ENCODE measurements around the gene ZNF497.
"Not testable (repeated sequence)": the region's sequence is repeated elsewhere in the genome, so short reads cannot be mapped to it uniquely, and the experiment has no call there.

The ZNF497 gene

DNA sequence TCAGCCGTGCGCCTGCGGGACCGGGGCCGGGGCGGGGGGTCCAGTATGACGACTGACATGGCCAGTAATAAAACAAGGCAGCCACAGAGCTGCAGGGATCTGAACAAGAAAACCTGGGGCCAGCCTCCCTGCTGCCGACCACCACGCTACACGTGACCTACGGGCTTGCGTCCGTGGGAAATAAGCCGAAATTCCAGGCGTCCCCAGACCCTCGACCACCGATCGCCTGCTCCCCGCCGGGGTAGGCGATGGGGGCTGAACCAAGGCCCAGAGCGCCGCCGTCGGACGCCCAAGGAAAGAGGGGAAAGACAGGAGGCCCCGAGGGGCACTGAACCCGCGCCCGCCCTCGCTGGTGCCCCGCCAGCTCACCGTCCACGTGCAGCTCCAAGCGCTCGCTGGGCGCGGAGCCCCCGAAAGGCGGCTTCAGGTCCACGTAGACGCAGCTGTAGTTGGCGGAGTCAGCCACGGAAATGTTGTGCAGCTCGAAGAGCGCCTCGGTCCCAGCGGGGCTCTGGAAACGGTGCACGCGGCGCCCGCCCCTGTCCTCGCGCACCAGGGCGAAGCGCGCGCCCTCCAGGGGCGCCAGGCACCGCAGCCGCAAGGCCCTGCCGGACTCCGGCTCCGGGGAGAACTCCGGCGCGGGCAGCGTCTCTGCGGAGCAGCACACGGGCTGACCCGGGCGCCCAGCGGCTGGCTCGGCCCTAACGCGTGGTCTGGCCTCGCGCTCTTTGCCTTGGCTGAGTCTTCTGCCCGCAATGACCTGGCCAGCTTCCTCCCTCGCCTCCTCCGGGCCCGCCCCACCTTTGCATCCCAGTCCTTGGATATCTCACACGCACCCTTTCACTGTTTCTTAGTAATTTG, 12.3 kb downstream of the ZNF497 start:
- in situ Hi-C loops (cut with MboI; ENCODE audit: low sequenced_read_pairs), result no loop called here

DNA sequence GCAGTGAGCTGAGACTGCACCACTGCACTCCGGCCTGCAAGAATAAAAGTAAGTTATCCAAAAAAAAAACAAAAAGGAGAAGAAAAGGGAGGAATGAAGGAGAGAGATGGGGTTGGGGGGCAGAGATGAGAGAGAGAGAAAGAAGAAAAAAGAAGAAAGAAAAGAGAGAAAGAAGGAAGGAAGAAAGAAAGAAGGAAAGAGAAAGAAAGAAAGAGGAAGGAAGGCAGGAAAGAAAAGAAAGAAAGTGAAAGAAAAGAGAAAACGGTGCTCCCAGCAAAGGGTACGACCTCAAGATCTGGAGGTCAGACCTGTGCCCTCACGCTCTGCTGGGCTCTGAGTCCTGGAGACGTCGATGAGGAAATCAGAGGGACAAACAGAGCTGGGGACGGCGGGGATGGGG, 13.0 kb downstream of the ZNF497 start:
- in situ Hi-C loops (cut with MboI; ENCODE audit: low sequenced_read_pairs), result no loop called here

DNA sequence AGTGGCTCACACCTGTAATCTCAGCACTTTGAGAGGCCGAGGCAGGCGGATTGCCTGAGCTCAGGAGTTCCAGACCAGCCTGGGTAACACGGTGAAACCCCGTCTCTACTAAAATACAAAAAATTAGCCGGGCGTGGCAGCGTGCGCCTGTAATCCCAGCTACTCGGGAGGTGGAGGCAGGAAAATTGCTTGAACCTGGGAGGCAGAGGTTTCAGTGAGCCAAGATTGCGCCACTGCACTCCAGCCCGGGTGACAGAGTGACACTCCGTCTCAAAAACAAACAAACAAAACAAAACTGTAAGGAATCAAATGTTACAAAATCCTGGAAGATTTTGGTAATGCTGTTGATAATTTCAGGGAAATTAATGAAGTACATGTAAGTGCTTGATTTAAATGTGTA, 14.5 kb downstream of the ZNF497 start:
- in situ Hi-C loops (cut with MboI; ENCODE audit: low sequenced_read_pairs), result not testable (repeated sequence)

GRCh38 chr19:58346961-58347929, 15.3 kb downstream of the ZNF497 start:
- in situ Hi-C loops (cut with MboI; ENCODE audit: low sequenced_read_pairs), result no loop called here

DNA sequence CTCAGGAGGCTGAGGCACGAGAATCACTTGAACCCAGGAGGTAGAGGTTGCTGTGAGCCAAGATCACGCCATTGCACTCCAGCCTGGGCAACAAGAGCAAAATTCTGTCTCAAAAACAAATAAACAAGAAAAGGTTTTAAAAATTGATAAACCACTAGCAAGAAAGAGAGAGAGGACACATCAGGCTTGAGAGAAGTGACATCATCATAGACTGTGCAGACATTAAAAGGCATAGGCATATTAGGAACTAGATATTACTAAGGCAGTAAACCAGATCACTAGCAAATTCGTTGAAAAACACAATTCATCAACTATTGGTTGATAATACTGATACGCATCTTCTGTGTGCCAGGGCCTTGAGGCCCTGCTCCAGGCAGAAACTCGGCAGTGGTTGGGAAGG, 17.0 kb downstream of the ZNF497 start:
- in situ Hi-C loops (cut with MboI; ENCODE audit: low sequenced_read_pairs), result no loop called here

DNA sequence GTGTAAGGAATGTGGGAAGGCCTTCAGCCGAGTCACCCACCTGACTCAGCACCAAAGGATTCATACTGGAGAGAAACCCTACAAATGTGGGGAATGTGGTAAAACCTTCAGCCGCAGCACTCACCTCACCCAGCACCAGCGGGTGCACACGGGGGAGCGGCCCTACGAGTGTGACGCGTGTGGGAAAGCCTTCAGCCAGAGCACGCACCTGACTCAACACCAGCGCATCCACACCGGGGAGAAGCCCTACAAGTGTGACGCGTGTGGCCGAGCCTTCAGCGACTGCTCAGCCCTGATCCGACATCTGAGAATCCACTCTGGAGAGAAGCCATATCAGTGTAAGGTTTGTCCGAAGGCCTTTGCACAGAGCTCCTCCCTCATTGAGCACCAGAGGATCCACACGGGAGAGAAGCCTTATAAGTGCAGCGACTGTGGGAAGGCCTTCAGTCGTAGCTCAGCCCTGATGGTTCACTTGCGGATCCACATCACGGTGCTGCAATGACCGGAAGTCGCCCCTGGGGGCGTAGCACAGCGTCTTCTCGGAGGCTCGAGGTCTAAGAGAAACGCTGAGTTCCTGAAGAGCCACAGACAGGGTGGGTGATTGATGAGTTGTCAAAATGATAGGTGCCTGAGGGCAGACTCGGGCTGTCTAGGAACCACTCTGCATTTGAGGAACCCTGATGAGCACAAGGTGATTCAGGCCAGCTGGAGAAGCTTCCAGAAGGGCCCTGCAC, 23.6 kb downstream of the ZNF497 start:
- in situ Hi-C loops (cut with MboI; ENCODE audit: low sequenced_read_pairs), result no loop called here

GRCh38 chr19:58338336-58338735, 24.2 kb downstream of the ZNF497 start:
- in situ Hi-C loops (cut with MboI; ENCODE audit: low sequenced_read_pairs), result no loop called here

DNA sequence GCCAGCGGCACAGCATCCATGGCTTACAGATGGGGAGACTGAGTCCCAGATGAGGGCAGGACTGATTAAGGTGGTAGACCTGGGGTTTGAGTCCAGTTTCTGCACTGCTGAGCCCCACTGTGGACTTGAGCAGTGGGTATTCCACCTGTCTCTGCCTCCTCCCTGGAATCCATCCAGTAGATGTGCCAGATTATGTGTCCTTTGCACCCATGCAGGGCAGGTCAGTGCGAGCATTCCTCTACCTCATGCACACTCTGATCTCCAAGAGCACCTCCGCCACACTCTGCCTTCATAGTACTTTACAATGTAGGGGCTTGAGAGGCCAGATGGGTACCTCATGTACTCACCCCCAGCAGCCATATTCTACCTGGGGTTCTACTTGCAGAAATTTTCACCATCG, 25.7 kb downstream of the ZNF497 start:
- in situ Hi-C loops (cut with MboI; ENCODE audit: low sequenced_read_pairs), result no loop called here

- in situ Hi-C loops (cut with MboI; ENCODE audit: low sequenced_read_pairs), result no loop called here
These were observed 26.3 kb downstream of the ZNF497 start for GRCh38 chr19:58336216-58336615.

GRCh38 chr19:58335630-58336029, 26.9 kb downstream of the ZNF497 start:
- in situ Hi-C loops (cut with MboI; ENCODE audit: low sequenced_read_pairs), result no loop called here

GRCh38 chr19:58334691-58335249, 27.8 kb downstream of the ZNF497 start:
- in situ Hi-C loops (cut with MboI; ENCODE audit: low sequenced_read_pairs), result no loop called here

GRCh38 chr19:58332697-58333096, 29.9 kb downstream of the ZNF497 start:
- in situ Hi-C loops (cut with MboI; ENCODE audit: low sequenced_read_pairs), result no loop called here

GRCh38 chr19:58330458-58330857, 32.1 kb downstream of the ZNF497 start:
- in situ Hi-C loops (cut with MboI; ENCODE audit: low sequenced_read_pairs), result no loop called here

DNA sequence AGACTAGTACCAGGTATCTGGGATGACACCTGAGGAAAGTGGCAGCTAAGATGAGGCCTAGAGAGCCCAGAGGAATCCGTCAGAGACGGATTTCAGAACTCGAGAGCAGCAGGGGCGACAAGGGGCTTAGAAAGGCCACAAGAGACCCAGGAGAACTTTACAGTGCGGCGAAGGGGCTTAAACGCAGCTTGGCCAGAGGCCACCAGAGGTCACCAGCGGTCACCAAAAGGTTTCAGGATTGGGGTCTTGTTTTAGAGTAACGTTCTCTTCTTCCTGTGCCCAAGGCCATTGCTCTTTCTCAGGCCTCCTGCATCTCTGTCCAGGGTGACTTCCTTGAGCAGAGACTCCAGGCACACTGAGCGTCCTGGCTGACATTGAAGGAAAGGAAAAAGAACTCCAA, 33.6 kb downstream of the ZNF497 start:
- in situ Hi-C loops (cut with MboI; ENCODE audit: low sequenced_read_pairs), result no loop called here

DNA sequence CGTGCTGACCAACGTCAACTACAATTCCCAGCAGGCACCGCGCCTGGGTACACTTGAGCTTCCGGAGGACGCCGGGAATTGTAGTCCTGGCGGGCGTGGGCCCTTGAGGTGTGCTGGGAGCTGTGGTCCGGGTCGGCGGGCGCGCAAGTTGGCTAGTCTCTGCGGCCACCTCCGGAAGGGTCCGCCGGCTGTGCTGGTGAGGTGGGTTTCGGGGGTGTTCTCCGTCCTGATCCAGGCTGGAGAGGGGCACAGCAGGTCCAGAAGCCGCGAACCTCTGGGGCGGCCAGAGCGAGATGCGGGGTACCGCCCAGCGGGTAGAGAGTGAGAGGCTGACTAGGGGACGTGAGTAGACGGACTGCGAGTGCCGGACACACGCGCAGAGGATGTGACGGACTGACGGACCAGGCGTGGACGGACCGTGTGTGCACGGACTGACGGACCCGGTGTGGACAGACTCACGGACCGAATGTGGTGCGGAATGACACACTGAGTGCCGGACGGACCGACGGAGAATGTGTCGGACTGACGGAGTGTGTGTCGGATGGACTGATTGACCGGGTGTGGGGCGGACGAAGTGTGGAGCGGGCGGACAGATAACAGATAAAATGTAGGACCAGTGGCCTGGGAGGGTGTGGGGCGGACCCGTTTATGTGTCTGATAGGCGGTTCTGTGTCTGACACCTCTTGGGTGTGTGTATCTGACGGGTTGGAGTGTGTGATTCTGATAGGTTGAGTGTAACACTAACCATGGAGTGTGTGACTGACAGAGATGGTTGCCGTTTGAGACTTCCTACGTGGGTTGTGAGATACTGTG, 35.4 kb downstream of the ZNF497 start, which contains the start of gene ZSCAN22:
Gene ZSCAN22 (plus strand): TSS at position 81 of the 813 bp plus-strand sequence. CDS start 7,809 bp downstream, outside the sequence.
- in situ Hi-C loops (cut with MboI; ENCODE audit: low sequenced_read_pairs), result no loop called here

DNA sequence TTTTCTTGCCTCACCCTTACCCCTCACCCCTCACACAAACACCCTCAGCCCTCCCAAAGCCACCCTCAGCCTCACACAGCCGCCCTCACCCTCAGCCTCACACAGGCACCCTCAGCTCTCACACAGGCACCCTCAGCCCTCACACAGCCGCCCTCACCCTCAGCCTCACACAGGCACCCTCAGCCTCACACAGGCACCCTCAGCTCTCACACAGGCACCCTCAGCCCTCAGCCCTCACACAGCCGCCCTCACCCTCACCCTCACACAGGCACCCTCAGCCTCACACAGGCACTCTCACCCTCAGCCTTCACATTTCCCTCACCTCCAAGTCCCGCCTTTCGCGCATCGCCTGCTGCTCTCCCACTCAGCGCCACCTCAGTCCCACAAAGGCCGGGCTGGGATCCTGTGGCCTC, 36.0 kb downstream of the ZNF497 start:
- in situ Hi-C loops (cut with MboI; ENCODE audit: low sequenced_read_pairs), result no loop called here

DNA sequence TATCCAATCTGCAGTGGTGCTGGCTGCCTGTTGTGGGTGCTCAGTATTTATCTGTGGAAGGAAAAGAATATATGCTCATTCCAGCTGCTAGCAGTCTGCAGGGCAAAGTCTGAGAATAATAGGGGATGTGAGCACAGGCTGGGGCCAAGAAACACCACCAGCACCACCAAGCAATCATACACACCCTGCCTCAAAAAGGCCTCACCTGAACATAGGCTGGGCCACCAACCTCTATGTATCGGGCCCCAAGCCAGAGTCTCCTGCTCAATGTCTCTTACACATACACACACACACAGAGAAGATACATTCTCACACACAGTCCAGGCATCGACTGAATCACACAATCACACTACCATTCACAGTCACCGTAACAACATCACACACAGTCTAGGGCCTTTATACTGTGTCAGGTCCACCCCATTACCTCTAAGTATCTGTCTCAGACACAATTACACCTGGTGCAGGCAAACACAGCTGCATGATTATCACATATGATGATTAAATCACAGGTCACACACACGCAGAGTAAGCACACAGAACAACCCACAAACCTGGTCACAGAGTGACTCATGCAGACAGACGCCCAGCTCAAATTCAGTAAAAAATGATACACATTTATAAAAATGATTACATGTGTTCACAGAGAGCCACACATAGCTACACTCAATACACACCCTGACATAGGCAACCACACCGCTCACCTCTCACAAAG, 37.1 kb downstream of the ZNF497 start:
- in situ Hi-C loops (cut with MboI; ENCODE audit: low sequenced_read_pairs), result no loop called here

GRCh38 chr19:58319241-58319640, 43.3 kb downstream of the ZNF497 start:
- in situ Hi-C loops (cut with MboI; ENCODE audit: low sequenced_read_pairs), result no loop called here

DNA sequence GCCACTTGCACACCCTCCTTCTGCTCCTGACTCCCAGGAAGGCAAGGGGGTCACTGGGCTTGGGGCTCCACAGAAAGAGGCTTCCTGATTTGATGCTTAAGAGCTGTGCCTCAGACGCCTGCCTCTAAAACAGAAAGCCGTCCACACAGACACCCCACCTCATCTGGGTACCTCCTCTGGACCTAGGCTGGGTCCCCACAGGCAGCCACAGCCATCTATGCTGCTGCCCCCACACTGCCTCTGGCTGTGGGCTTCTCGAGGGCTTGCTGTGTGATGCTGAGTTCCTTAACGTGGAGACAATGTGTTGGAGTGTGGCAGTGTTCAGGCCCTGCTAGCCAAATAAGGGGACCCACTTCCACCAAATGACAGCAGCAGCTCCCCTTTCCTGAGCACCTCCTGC, 44.3 kb downstream of the ZNF497 start:
- in situ Hi-C loops (cut with MboI; ENCODE audit: low sequenced_read_pairs), result no loop called here
